ENCODE measurements around the gene ARSD. TPM values are rescaled to one million over a fixed set of nuclear protein-coding genes. Genes with fewer than 3 reads are reported as not detected.
"Not testable (repeated sequence)": the region's sequence is repeated elsewhere in the genome, so short reads cannot be mapped to it uniquely, and the experiment has no call there.

The ARSD gene
- polyA plus RNA-seq, 3 donors, result 19.2 to 28.6 (median 19.7) TPM

DNA sequence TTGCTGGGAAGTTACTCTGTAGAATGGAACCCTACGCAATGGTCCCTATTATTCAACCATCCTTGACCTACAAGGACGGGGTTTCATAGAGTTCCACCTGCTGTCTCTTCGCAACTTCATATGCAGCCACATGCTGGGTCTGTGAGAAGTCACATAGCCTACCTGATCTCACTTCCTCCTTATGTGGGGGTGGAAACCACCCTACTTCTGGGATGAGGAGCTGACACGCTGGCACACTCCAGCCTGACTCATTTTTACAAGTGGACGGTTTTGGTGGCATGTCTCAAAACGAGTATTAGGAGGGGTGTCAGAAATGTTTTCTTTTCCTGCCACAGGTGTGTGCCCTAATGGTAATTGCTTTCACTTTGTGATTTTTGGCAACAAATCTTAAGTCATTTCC is 36.8 kb upstream of the ARSD start:
- H3K9ac ChIP-seq (ENCODE audit: insufficient read depth, low read length, poor library complexity, severe bottlenecking), result no peak overlapping the region
- DNase-seq, result peak; percentile 6 to 61 (median 21)
- Mint-ChIP-seq H3K36me3 (no peaks in the 10 kb centered on the region), H3K9me3 (peaks cover 0 to 5% (median 0%) of the 10 kb centered on the region in 7 donors), H3K4me1 (peaks cover 14% of the 10 kb centered on the region), H3K4me3 (no peak overlapping the region), H3K27ac (peak overlapping the region in 1 of 7 donors; percentile 64), H3K27me3 (ENCODE audit: low read depth in 3 of 3) (peaks cover 4 to 31% (median 5%) of the 10 kb centered on the region in 3 donors)
- H3K36me3 ChIP-seq (replicated peaks in 1 of 2; ENCODE audit: control insufficient read depth in 1 of 2, insufficient read depth in 2 of 2, low read length in 2 of 2), result no peaks in the 10 kb centered on the region
- H3K27me3 ChIP-seq (ENCODE audit: control insufficient read depth in 2 of 2, insufficient read depth in 2 of 2, low read length in 2 of 2), result peaks cover 0 to 4% of the 10 kb centered on the region in 2 donors
- no CpG with 5 or more reads among the region's 6 CpGs for WGBS (ENCODE audit: insufficient coverage)
- no peaks in the 10 kb centered on the region for H4K20me1 ChIP-seq (ENCODE audit: insufficient read depth, low read length)
- H3K9me3 ChIP-seq (replicated peaks in 1 of 2; ENCODE audit: control insufficient read depth in 1 of 2, insufficient read depth in 1 of 2, low read length in 2 of 2), result no peaks in the 10 kb centered on the region
- H3K4me2 ChIP-seq (replicated peaks; ENCODE audit: extremely low read depth, low read length, poor library complexity, severe bottlenecking), result no peak overlapping the region
- no peak overlapping the region for H3K4me3 ChIP-seq (replicated peaks in 1 of 3; ENCODE audit: low read depth in 2 of 3, low read length in 3 of 3)
- intact Hi-C loops (cut with micrococcal nuclease), result no loop called here
- H3K27ac ChIP-seq (ENCODE audit: low read depth in 1 of 2, low read length in 2 of 2), result no peak overlapping the region
- no peak overlapping the region for H2AFZ ChIP-seq (ENCODE audit: insufficient read depth, low read depth, low read length, poor library complexity, severe bottlenecking)
- H3K4me1 ChIP-seq (ENCODE audit: control insufficient read depth in 1 of 2, insufficient read depth in 2 of 2, low read length in 2 of 2), result peaks cover 0 to 10% of the 10 kb centered on the region in 2 donors
- no peak for TF ChIP-seq CTCF (IDR thresholded peaks at IDR 0.05)
- H3K79me2 ChIP-seq (ENCODE audit: insufficient read depth, low read length), result no peaks in the 10 kb centered on the region

- Mint-ChIP-seq H3K4me1 (peaks cover 14% of the 10 kb centered on the region), H3K27me3 (ENCODE audit: low read depth in 3 of 3) (peaks cover 2 to 31% (median 6%) of the 10 kb centered on the region in 3 donors)
- H3K27me3 ChIP-seq (ENCODE audit: control insufficient read depth in 2 of 2, insufficient read depth in 2 of 2, low read length in 2 of 2); H4K20me1 ChIP-seq (ENCODE audit: insufficient read depth, low read length); H3K36me3 Mint-ChIP-seq; H3K4me3 Mint-ChIP-seq; H2AFZ ChIP-seq (ENCODE audit: insufficient read depth, low read depth, low read length, poor library complexity, severe bottlenecking); H3K9me3 Mint-ChIP-seq; H3K79me2 ChIP-seq (ENCODE audit: insufficient read depth, low read length); H3K36me3 ChIP-seq (replicated peaks in 1 of 2; ENCODE audit: control insufficient read depth in 1 of 2, insufficient read depth in 2 of 2, low read length in 2 of 2); H3K27ac Mint-ChIP-seq; H3K4me3 ChIP-seq (replicated peaks in 1 of 3; ENCODE audit: low read depth in 2 of 3, low read length in 3 of 3); H3K9me3 ChIP-seq (replicated peaks in 1 of 2; ENCODE audit: control insufficient read depth in 1 of 2, insufficient read depth in 1 of 2, low read length in 2 of 2); intact Hi-C loops (cut with micrococcal nuclease); H3K9ac ChIP-seq (ENCODE audit: insufficient read depth, low read length, poor library complexity, severe bottlenecking); H3K4me1 ChIP-seq (ENCODE audit: control insufficient read depth in 1 of 2, insufficient read depth in 2 of 2, low read length in 2 of 2); H3K27ac ChIP-seq (ENCODE audit: low read depth in 1 of 2, low read length in 2 of 2); H3K4me2 ChIP-seq (replicated peaks; ENCODE audit: extremely low read depth, low read length, poor library complexity, severe bottlenecking); DNase-seq: not testable (repeated sequence)
- WGBS (ENCODE audit: insufficient coverage), result no CpG with 5 or more reads among the region's 16 CpGs
Measured at GRCh38 chrX:2963992-2964794, 35.1 kb upstream of the ARSD start.

GRCh38 chrX:2963449-2963848 is 34.3 kb upstream of the ARSD start:
- WGBS (ENCODE audit: insufficient coverage), result no CpG with 5 or more reads among the region's 7 CpGs
- H3K4me1 Mint-ChIP-seq, result peaks cover 11% of the 10 kb centered on the region
- not testable (repeated sequence) for H3K9ac ChIP-seq (ENCODE audit: insufficient read depth, low read length, poor library complexity, severe bottlenecking)

More at GRCh38 chrX:2963449-2963848, 34.3 kb upstream of the ARSD start:
- H3K4me1 ChIP-seq (ENCODE audit: control insufficient read depth in 1 of 2, insufficient read depth in 2 of 2, low read length in 2 of 2); DNase-seq; H3K4me3 Mint-ChIP-seq; H3K4me2 ChIP-seq (replicated peaks; ENCODE audit: extremely low read depth, low read length, poor library complexity, severe bottlenecking); H3K27me3 ChIP-seq (ENCODE audit: control insufficient read depth in 2 of 2, insufficient read depth in 2 of 2, low read length in 2 of 2); H3K4me3 ChIP-seq (replicated peaks in 1 of 3; ENCODE audit: low read depth in 2 of 3, low read length in 3 of 3); H3K9me3 Mint-ChIP-seq; H3K79me2 ChIP-seq (ENCODE audit: insufficient read depth, low read length); intact Hi-C loops (cut with micrococcal nuclease); H3K36me3 ChIP-seq (replicated peaks in 1 of 2; ENCODE audit: control insufficient read depth in 1 of 2, insufficient read depth in 2 of 2, low read length in 2 of 2); H3K27ac Mint-ChIP-seq; H3K36me3 Mint-ChIP-seq; H3K9me3 ChIP-seq (replicated peaks in 1 of 2; ENCODE audit: control insufficient read depth in 1 of 2, insufficient read depth in 1 of 2, low read length in 2 of 2); H4K20me1 ChIP-seq (ENCODE audit: insufficient read depth, low read length); H3K27ac ChIP-seq (ENCODE audit: low read depth in 1 of 2, low read length in 2 of 2); H2AFZ ChIP-seq (ENCODE audit: insufficient read depth, low read depth, low read length, poor library complexity, severe bottlenecking): not testable (repeated sequence)
- H3K27me3 Mint-ChIP-seq (ENCODE audit: low read depth in 3 of 3), result peaks cover 0 to 33% (median 6%) of the 10 kb centered on the region in 3 donors
